ENCODE measurements around the gene HOMER2. TPM values are rescaled to one million over a fixed set of nuclear protein-coding genes. Genes with fewer than 3 reads are reported as not detected.

HOMER2 gene
- total RNA-seq, 4 donors from 2014 or later = 2.2 to 4.3 (median 3.3) TPM

DNA sequence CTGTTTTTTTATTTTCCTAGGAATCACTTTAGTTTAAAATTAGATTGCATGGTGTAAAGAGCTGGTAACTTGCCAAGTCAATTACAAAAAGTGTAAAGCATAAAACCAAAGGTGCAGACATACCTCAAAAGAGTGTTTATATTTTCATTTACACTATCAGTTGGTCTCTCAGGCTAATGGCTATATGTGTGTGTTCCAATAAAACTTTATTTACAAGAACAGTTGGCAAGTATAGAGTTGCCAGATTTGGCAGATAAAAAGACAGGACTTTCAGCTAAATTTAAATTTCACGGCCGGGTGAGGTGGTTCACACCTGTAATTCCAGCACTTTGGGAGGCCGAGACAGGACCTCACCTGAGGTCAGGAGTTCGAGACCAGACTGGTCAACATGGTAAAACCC, 41.1 kb downstream of the HOMER2 start:
- no peak overlapping the region for H3K27ac ChIP-seq
- no peak for TF ChIP-seq POLR2A (IDR thresholded peaks at IDR 0.05)
- TF ChIP-seq, protein P1, sequence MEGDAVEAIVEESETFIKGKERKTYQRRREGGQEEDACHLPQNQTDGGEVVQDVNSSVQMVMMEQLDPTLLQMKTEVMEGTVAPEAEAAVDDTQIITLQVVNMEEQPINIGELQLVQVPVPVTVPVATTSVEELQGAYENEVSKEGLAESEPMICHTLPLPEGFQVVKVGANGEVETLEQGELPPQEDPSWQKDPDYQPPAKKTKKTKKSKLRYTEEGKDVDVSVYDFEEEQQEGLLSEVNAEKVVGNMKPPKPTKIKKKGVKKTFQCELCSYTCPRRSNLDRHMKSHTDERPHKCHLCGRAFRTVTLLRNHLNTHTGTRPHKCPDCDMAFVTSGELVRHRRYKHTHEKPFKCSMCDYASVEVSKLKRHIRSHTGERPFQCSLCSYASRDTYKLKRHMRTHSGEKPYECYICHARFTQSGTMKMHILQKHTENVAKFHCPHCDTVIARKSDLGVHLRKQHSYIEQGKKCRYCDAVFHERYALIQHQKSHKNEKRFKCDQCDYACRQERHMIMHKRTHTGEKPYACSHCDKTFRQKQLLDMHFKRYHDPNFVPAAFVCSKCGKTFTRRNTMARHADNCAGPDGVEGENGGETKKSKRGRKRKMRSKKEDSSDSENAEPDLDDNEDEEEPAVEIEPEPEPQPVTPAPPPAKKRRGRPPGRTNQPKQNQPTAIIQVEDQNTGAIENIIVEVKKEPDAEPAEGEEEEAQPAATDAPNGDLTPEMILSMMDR (IDR thresholded peaks at IDR 0.05) = no peak
- DNase-seq = no peak
- no peaks in the 10 kb centered on the region for H3K36me3 ChIP-seq
- H3K4me3 ChIP-seq = no peak overlapping the region
- H3K9me3 ChIP-seq = no peaks in the 10 kb centered on the region
- no peaks in the 10 kb centered on the region for H3K4me1 ChIP-seq
- no peaks in the 10 kb centered on the region for H3K27me3 ChIP-seq

DNA sequence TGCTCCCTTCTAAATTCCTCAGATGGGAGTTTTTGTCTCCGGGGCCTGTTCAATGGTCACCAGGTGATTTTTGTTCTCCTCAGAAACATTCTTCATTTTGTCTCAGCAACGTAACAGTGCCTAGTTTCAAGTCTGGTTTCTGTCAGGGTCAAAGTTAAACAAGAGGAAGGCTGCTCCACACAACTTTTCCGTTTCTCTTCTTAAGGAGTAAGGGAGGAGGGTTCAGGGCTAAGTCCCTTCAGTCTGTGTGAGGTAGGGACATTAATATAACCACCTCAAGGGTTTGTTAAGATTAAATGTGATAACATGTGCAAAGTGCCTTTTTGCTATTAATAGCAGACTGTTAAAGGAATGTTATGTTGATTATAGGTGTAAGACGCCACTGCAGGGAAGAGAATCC, 41.8 kb downstream of the HOMER2 start:
- TF ChIP-seq, protein P1 (IDR thresholded peaks at IDR 0.05) = no peak
- TF ChIP-seq POLR2A (IDR thresholded peaks at IDR 0.05) = no peak
- no peaks in the 10 kb centered on the region for H3K4me1 ChIP-seq
- no peaks in the 10 kb centered on the region for H3K27me3 ChIP-seq
- no peaks in the 10 kb centered on the region for H3K36me3 ChIP-seq
- no peak overlapping the region for H3K27ac ChIP-seq
- H3K9me3 ChIP-seq = no peaks in the 10 kb centered on the region
- DNase-seq = no peak
- H3K4me3 ChIP-seq = no peak overlapping the region

DNA sequence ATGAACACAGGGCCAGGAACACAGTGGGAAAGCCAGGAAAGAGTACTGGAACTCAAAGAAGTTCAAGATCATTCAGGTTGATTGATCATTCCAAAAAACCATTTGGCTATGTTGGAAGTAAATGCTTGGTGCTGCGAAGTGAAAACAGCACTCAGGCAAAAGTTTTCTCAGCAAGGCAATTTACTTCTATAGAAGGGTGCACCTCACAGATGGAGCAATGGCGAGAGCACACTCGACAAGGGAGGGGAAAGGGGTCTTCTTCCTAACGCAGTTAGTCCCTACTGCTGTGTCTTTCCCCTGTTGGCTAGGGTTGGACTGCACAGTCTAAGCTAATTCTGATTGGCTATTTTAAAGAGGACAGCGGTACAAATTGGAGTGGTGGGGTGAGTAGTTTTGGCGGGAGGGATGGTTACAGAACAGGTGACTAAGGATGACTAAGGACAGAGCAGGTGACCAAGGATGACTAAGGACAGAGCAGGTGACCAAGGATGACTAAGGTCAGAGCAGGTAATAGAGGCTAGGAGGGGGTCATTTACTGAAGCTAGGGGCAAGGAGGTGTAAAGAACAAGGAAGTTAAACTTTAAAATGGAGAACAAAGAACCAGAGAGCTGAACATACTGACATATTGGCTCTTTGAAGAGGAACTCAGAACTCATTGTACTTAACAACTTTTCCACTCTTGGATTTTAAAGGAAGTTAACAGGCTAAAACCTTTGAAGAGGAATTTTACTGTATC, 43.3 kb downstream of the HOMER2 start:
- Histone ChIP-seq H3K4me1 (no peaks in the 10 kb centered on the region), H3K27me3 (no peaks in the 10 kb centered on the region), H3K9me3 (no peaks in the 10 kb centered on the region), H3K4me3 (no peak overlapping the region), H3K27ac (no peak overlapping the region), H3K36me3 (no peaks in the 10 kb centered on the region)
- no peak for DNase-seq
- TF ChIP-seq, protein P1 (IDR thresholded peaks at IDR 0.05) = no peak
- no peak for TF ChIP-seq POLR2A (IDR thresholded peaks at IDR 0.05)

DNA sequence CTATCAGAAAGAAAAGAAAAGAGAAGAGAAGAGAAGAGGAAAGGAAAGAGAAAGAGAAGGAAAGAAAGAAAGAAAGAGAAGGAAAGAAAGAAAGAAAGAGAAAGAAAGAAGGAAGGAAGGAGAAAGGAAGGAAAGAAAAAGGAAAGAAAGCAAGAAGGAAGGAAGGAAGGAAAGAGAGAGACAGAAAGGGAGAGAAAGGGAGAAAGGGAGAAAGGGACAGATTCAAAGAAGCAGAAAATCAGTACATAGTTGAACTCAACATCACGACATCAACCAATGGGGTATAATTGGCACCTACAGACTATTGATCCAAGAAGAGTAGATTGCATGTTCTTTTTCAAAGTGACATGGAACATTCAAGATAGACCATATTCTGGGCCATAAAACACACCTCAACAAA, 45.2 kb downstream of the HOMER2 start:
- no peaks in the 10 kb centered on the region for H3K27me3 ChIP-seq
- no peak overlapping the region for H3K27ac ChIP-seq
- H3K4me1 ChIP-seq = no peaks in the 10 kb centered on the region
- no peak for DNase-seq
- H3K36me3 ChIP-seq = no peaks in the 10 kb centered on the region
- TF ChIP-seq, protein P1 (IDR thresholded peaks at IDR 0.05) = no peak
- TF ChIP-seq POLR2A (IDR thresholded peaks at IDR 0.05) = no peak
- H3K4me3 ChIP-seq = no peak overlapping the region
- no peaks in the 10 kb centered on the region for H3K9me3 ChIP-seq

DNA sequence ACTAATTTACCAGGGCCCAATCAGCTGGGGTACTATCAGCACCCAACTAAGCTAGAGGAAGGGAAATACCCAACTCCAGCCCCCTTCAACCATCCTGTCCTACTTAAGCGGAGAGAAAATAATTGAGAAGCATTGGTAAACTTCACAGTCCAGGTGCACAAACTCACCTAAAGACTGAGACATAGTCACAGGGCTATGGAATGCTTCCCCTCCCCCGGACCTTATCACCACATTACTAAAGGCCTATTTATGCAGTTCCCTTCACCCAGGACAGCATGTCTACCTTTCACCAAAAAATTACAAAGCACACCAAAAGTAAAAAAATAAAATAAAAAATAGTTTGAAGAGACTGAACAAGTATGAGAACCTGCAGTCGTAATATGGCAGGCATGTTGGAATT, 47.9 kb downstream of the HOMER2 start:
- no peaks in the 10 kb centered on the region for H3K36me3 ChIP-seq
- H3K4me1 ChIP-seq = no peaks in the 10 kb centered on the region
- H3K9me3 ChIP-seq = no peaks in the 10 kb centered on the region
- no peak overlapping the region for H3K27ac ChIP-seq
- H3K4me3 ChIP-seq = no peak overlapping the region
- no peak for DNase-seq
- H3K27me3 ChIP-seq = no peaks in the 10 kb centered on the region
- no peak for TF ChIP-seq POLR2A (IDR thresholded peaks at IDR 0.05)
- TF ChIP-seq, protein P1 (IDR thresholded peaks at IDR 0.05) = no peak
